ENCODE measurements around the gene ANKRA2.

Gene ANKRA2

GRCh38 chr5:73544429-73545402 is 20.7 kb downstream of the ANKRA2 start:
- H3K4me3 ChIP-seq (ENCODE audit: low read depth, low read length): no peak overlapping the region
- TF ChIP-seq CTCF (IDR thresholded peaks at IDR 0.05; ENCODE audit: insufficient read depth, low read length, missing control alignments): no peak
- DNase-seq (ENCODE audit: low read depth, low spot score): no peak
- CTCF ChIA-PET: interaction anchor here (1.5 kb wide), 1 partner anchor 25 kb away, joined by 8 read pairs; no protein-coding TSS in a partner anchor
- POLR2A ChIA-PET: no interaction called here

GRCh38 chr5:73542020-73542419 is 23.4 kb downstream of the ANKRA2 start:
- no peak for DNase-seq (ENCODE audit: low read depth, low spot score)
- H3K4me3 ChIP-seq (ENCODE audit: low read depth, low read length): no peak overlapping the region
- ChIA-PET POLR2A (interaction anchor here (0.6 kb wide), 1 partner anchor 198 kb away, joined by 4 read pairs; no protein-coding TSS in a partner anchor), CTCF (interaction anchor here (0.9 to 10.4 kb wide), 6 partner anchors 23 to 1107 kb away, joined by 3 to 205 read pairs (median 4); no protein-coding TSS in a partner anchor)
- TF ChIP-seq CTCF (IDR thresholded peaks at IDR 0.05; ENCODE audit: insufficient read depth, low read length, missing control alignments): no peak

- H3K4me3 ChIP-seq (ENCODE audit: low read depth, low read length): no peak overlapping the region
- no peak for TF ChIP-seq CTCF (IDR thresholded peaks at IDR 0.05; ENCODE audit: insufficient read depth, low read length, missing control alignments)
- DNase-seq (ENCODE audit: low read depth, low spot score): no peak
- ChIA-PET POLR2A (no interaction called here), CTCF (interaction anchor here (10.4 kb wide), 1 partner anchor 21 kb away, joined by 205 read pairs; no protein-coding TSS in a partner anchor)
Measured at GRCh38 chr5:73540192-73540591, 25.2 kb downstream of the ANKRA2 start.

GRCh38 chr5:73539730-73540129 is 25.7 kb downstream of the ANKRA2 start:
- CTCF ChIA-PET: interaction anchor here (3.6 to 10.4 kb wide), 2 partner anchors 20 to 24 kb away, joined by 18 to 205 read pairs; partner anchors contain the start of genes ANKRA2 and UTP15
- no peak for TF ChIP-seq CTCF (IDR thresholded peaks at IDR 0.05; ENCODE audit: insufficient read depth, low read length, missing control alignments)
- DNase-seq (ENCODE audit: low read depth, low spot score): no peak
- H3K4me3 ChIP-seq (ENCODE audit: low read depth, low read length): no peak overlapping the region
- POLR2A ChIA-PET: no interaction called here

GRCh38 chr5:73534971-73535370 is 30.5 kb downstream of the ANKRA2 start:
- no peak for DNase-seq (ENCODE audit: low read depth, low spot score)
- ChIA-PET CTCF (interaction anchor here (0.9 to 10.4 kb wide), 6 partner anchors 8 to 317 kb away, joined by 3 to 205 read pairs (median 6); no protein-coding TSS in a partner anchor), POLR2A (no interaction called here)
- no peak overlapping the region for H3K4me3 ChIP-seq (ENCODE audit: low read depth, low read length)
- TF ChIP-seq CTCF (IDR thresholded peaks at IDR 0.05; ENCODE audit: insufficient read depth, low read length, missing control alignments): no peak
